ENCODE measurements around the gene CD247. TPM values are rescaled to one million over a fixed set of nuclear protein-coding genes. Genes with fewer than 3 reads are reported as not detected.

Gene CD247
- total RNA-seq, 1 donor from 2014 or later, result 6.5 TPM

GRCh38 chr1:167440345-167440744, 78.0 kb downstream of the CD247 start:
- DNase-seq (ENCODE audit: low spot score), result no peak

- peak; percentile 48 for DNase-seq (ENCODE audit: low spot score)
These were observed 78.9 kb downstream of the CD247 start for GRCh38 chr1:167439301-167439988.

- DNase-seq (ENCODE audit: low spot score), result no peak
These were observed 79.9 kb downstream of the CD247 start for GRCh38 chr1:167438171-167439138.

- no peak for DNase-seq (ENCODE audit: low spot score)
These were observed 82.8 kb downstream of the CD247 start for GRCh38 chr1:167435484-167435883.

- DNase-seq (ENCODE audit: low spot score), result no peak
These were observed 84.0 kb downstream of the CD247 start for GRCh38 chr1:167434306-167434705.

- no peak for DNase-seq (ENCODE audit: low spot score)
These were observed 84.4 kb downstream of the CD247 start for GRCh38 chr1:167433884-167434283.

- no peak for DNase-seq (ENCODE audit: low spot score)
These were observed 85.5 kb downstream of the CD247 start for GRCh38 chr1:167432780-167433179.

GRCh38 chr1:167431909-167432650, 86.2 kb downstream of the CD247 start:
- DNase-seq (ENCODE audit: low spot score), result no peak

GRCh38 chr1:167431261-167431908, 86.9 kb downstream of the CD247 start:
- DNase-seq (ENCODE audit: low spot score), result peak; percentile 14

GRCh38 chr1:167430849-167431242, 87.5 kb downstream of the CD247 start:
- DNase-seq (ENCODE audit: low spot score), result no peak

- DNase-seq (ENCODE audit: low spot score), result no peak
These were observed 88.0 kb downstream of the CD247 start for GRCh38 chr1:167430134-167430848.

GRCh38 chr1:167429612-167430011, 88.7 kb downstream of the CD247 start:
- no peak for DNase-seq (ENCODE audit: low spot score)

- peak; percentile 59 for DNase-seq (ENCODE audit: low spot score)
These were observed 89.9 kb downstream of the CD247 start for GRCh38 chr1:167428395-167428794.

GRCh38 chr1:167427848-167428247, 90.5 kb downstream of the CD247 start:
- DNase-seq (ENCODE audit: low spot score), result no peak

GRCh38 chr1:167426716-167427115, 91.6 kb downstream of the CD247 start:
- DNase-seq (ENCODE audit: low spot score), result no peak

- DNase-seq (ENCODE audit: low spot score), result no peak
These were observed 92.8 kb downstream of the CD247 start for GRCh38 chr1:167425482-167425881.

- no peak for DNase-seq (ENCODE audit: low spot score)
These were observed 94.4 kb downstream of the CD247 start for GRCh38 chr1:167423684-167424619.

- DNase-seq (ENCODE audit: low spot score), result no peak
These were observed 97.8 kb downstream of the CD247 start for GRCh38 chr1:167420510-167420909.

- DNase-seq (ENCODE audit: low spot score), result no peak
These were observed 99.1 kb downstream of the CD247 start for GRCh38 chr1:167419245-167419644.

- no peak for DNase-seq (ENCODE audit: low spot score)
These were observed 99.9 kb downstream of the CD247 start for GRCh38 chr1:167418391-167418790.
